Brain microvascular endothelial cell (primary cell): Measurements from ENCODE around the gene CDC34.

ENCODE experiments used
- DNase-seq: peaks from one replicate; pipeline ENCODE4 v3.0.0-alpha.2; 2020
- H3K27ac ChIP-seq: fragments of 250-450 bp; sonication (Bioruptor Pico); 2 replicates; pipeline ENCODE4 v1.5.1; 2020; ENCODE audit warnings: mild to moderate bottlenecking, moderate library complexity
- H3K27me3 ChIP-seq: fragments of 250-450 bp; sonication (Bioruptor Pico); replicated peaks from 2 replicates; pipeline ENCODE4 v1.5.1; 2020; ENCODE audit warnings: mild to moderate bottlenecking
- H3K36me3 ChIP-seq: fragments of 250-450 bp; sonication (Bioruptor Pico); replicated peaks from 2 replicates; pipeline ENCODE4 v1.5.1; 2020; ENCODE audit warnings: mild to moderate bottlenecking
- H3K4me3 ChIP-seq: 2 replicates; pipeline ENCODE4 v1.5.1; 2011; ENCODE audit warnings: low read depth, mild to moderate bottlenecking, control low read depth, low read length, moderate library complexity
- in situ Hi-C: cut with HindIII; loops from 2 replicates; pipeline ENCODE4 v1.10.0; 2017; ENCODE audit warnings: low sequenced_read_pairs, low pct_ligation_motif_present
- TF ChIP-seq, protein P1 (sequence below): IDR thresholded peaks from 2 replicates; pipeline ENCODE4 v1.5.1; 2011; ENCODE audit warnings: low read depth, mild to moderate bottlenecking, moderate library complexity, low read length, control low read depth, inconsistent platforms; ENCODE audit errors: missing control alignments

CDC34 gene

DNA sequence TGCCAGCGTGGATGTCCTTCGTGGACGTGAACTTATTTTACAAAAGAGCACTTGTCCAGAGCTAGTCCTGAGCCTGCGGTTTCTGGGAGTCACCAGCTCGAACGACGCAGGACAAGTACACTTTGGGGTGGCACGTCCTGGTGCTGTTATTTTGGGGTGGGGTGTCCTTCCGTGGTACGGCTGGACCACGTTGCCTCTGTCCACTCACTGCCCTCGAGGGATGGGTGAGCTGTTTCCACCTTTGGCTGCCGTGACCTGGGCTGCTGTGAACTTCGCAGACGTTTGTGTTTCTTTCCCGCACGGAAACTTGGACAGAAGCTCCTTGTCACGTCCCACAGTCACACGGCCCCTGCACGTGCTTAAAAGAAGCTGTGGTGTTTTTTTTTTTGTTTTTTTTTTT, 23.3 kb downstream of the CDC34 start:
- in situ Hi-C loops = no loop called here
- Histone ChIP-seq H3K36me3 (no peaks in the 10 kb centered on the region), H3K27me3 (no peaks in the 10 kb centered on the region), H3K4me3 (no peak overlapping the region), H3K27ac (no peak overlapping the region)
- TF ChIP-seq, protein P1, sequence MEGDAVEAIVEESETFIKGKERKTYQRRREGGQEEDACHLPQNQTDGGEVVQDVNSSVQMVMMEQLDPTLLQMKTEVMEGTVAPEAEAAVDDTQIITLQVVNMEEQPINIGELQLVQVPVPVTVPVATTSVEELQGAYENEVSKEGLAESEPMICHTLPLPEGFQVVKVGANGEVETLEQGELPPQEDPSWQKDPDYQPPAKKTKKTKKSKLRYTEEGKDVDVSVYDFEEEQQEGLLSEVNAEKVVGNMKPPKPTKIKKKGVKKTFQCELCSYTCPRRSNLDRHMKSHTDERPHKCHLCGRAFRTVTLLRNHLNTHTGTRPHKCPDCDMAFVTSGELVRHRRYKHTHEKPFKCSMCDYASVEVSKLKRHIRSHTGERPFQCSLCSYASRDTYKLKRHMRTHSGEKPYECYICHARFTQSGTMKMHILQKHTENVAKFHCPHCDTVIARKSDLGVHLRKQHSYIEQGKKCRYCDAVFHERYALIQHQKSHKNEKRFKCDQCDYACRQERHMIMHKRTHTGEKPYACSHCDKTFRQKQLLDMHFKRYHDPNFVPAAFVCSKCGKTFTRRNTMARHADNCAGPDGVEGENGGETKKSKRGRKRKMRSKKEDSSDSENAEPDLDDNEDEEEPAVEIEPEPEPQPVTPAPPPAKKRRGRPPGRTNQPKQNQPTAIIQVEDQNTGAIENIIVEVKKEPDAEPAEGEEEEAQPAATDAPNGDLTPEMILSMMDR = no peak
- DNase-seq = no peak

DNA sequence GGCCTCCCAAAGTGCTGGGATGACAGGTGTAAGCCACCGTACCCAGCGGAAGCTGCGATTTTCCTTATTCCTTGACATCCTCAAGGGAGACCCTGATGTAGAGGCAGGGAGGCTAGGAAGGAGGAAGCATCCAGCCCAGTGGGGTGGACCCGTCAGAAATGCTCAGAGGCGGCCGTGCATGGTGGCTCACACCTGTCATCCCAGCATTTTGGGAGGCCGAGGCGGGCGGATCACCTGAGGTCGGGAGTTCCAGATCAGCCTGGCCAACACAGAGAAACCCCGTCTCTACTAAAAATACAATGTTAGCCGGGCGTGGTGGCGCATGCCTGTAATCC, 23.9 kb downstream of the CDC34 start:
- Histone ChIP-seq H3K4me3 (no peak overlapping the region), H3K27ac (no peak overlapping the region), H3K36me3 (no peaks in the 10 kb centered on the region), H3K27me3 (no peaks in the 10 kb centered on the region)
- TF ChIP-seq, protein P1 = no peak
- in situ Hi-C loops = no loop called here
- DNase-seq = no peak

DNA sequence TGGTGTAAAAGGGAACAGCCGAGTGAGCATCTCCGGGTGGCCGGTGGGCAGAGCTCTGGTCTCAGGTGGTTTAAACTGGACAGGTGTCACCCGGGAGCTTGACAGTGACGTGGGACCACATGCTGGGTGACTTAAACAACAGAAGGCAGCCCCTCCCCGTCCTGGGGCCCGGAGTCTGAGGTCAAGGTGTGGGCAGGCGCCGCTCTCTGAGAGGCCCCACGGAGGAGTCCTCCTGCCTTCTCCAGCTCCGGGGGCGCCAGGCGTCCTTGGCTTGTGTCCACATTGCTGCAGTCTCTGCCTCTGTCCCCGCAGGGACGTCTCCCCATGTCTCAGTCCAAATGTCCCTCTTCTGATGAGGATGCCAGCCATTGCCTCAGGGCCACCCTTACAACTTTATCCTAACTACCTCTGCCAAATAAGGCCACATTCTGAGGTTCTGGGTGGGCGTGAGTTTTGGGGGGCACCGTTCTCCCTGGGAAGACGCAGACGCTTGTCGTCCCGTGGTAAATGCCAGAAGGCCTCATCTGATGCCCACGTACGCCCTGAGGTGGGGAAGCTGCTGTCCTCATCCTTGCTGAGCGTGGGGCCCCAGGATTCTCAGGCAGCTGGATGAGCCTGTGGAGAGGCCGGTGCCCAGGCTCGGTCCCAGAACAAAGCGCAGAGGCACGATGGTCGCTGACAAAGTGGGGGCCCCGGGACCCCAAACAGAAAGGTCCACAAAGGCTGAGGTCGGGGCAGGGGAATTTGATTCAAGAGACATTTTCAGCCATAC, 25.2 kb downstream of the CDC34 start:
- no peak for DNase-seq
- in situ Hi-C loops = no loop called here

DNA sequence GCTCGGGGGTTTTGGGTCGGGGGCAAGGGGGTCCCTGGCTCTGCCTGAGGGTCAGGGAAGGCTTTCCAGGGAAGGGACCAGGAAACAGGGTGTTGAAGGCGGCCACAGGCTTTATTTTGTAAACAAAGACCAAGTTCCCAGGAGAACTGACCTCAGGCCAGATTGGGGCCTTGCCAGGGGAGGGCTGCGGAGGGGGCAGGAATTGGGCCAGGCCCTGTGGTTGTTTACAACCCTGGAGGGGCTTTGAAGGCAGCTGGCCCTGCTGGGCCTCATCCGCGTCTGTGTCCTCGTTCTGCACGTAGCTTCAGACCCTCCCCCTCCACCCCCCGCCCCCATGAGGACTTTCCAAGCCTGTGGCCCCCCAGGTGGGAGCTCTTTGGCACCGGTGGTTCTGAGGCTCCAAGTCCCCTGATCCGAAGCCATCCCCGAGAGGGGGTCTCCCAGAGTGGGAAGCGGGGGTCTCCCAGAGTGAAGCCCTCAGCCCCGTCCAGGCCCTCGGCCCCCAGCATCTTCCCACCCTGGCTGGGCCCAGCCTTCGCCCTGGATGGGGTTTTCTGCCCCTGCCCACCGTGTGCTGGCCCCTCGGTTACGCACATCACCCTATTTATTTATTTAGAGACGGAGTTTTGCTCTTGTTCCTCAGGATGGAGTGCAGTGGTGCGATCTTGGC, 27.3 kb downstream of the CDC34 start:
- no peak for DNase-seq
- TF ChIP-seq, protein P1 = no peak
- no peaks in the 10 kb centered on the region for H3K27me3 ChIP-seq
- H3K36me3 ChIP-seq = no peaks in the 10 kb centered on the region
- H3K27ac ChIP-seq = no peak overlapping the region
- H3K4me3 ChIP-seq = no peak overlapping the region
- in situ Hi-C loops = no loop called here

More for the DNA sequence above, 25.2 kb downstream of the CDC34 start:
- no peaks in the 10 kb centered on the region for H3K36me3 ChIP-seq
- TF ChIP-seq, protein P1 = no peak
- no peak overlapping the region for H3K4me3 ChIP-seq
- no peaks in the 10 kb centered on the region for H3K27me3 ChIP-seq
- H3K27ac ChIP-seq = no peak overlapping the region

DNA sequence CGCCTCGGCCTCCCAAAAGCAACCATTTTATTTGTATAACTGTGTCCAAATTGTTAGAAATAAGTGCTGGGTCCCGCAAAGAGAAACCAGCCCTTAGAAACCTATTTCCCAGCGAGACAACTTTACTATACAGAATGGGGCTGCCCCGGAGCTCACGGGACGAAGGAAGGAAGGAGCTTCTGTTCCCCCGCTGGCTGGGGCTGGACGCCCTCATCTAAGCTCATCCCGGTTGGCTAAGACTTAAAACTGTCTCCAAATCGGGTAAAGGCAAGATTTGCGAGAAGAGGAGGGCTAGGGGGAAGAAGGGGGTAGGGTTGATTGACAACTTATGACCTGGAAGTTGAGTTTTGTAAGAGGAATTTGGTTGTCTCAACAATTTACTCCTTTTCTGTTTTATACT, 28.6 kb downstream of the CDC34 start:
- in situ Hi-C loops = no loop called here
- H3K4me3 ChIP-seq = no peak overlapping the region
- H3K27me3 ChIP-seq = no peaks in the 10 kb centered on the region
- no peak overlapping the region for H3K27ac ChIP-seq
- no peak for DNase-seq
- TF ChIP-seq, protein P1 = no peak
- H3K36me3 ChIP-seq = no peaks in the 10 kb centered on the region
